ENCODE results near the gene INS.
"Not testable (repeated sequence)": the region's sequence is repeated elsewhere in the genome, so short reads cannot be mapped to it uniquely, and the experiment has no call there.

Gene INS

GRCh38 chr11:2180789-2181370 is 19.9 kb upstream of the INS start:
- no peak for DNase-seq

- no peak for DNase-seq
Measured at GRCh38 chr11:2180347-2180746, 19.3 kb upstream of the INS start.

GRCh38 chr11:2179516-2179915 is 18.5 kb upstream of the INS start:
- no peak for DNase-seq

- no peak for DNase-seq
Measured at GRCh38 chr11:2178906-2179494, 18.0 kb upstream of the INS start.

- not testable (repeated sequence) for DNase-seq
Measured at GRCh38 chr11:2178055-2178773, 17.2 kb upstream of the INS start.

GRCh38 chr11:2177076-2177475 is 16.1 kb upstream of the INS start:
- DNase-seq = no peak

GRCh38 chr11:2176389-2176900 is 15.4 kb upstream of the INS start:
- no peak for DNase-seq

- no peak for DNase-seq
Measured at GRCh38 chr11:2175659-2176058, 14.7 kb upstream of the INS start.

GRCh38 chr11:2174361-2174760 is 13.4 kb upstream of the INS start:
- no peak for DNase-seq

- no peak for DNase-seq
Measured at GRCh38 chr11:2173761-2174160, 12.8 kb upstream of the INS start.

GRCh38 chr11:2173150-2173693 is 12.2 kb upstream of the INS start:
- DNase-seq = no peak

- no peak for DNase-seq
Measured at GRCh38 chr11:2172676-2173075, 11.7 kb upstream of the INS start.

GRCh38 chr11:2171591-2172003 is 10.6 kb upstream of the INS start, which contains the start of gene TH:
Gene TH (minus strand): TSS chr11:2171815. CDS start chr11:2171786, 29 bp downstream.
- DNase-seq = no peak

- no peak for DNase-seq
Measured at GRCh38 chr11:2169626-2170570, 8.9 kb upstream of the INS start.

GRCh38 chr11:2169005-2169378 is 8.0 kb upstream of the INS start:
- no peak for DNase-seq

- DNase-seq = no peak
Measured at GRCh38 chr11:2168286-2169004, 7.4 kb upstream of the INS start.

GRCh38 chr11:2167141-2168045 is 6.4 kb upstream of the INS start:
- no peak for DNase-seq

- peak; percentile 20 for DNase-seq
Measured at GRCh38 chr11:2166091-2166851, 5.3 kb upstream of the INS start.

GRCh38 chr11:2165571-2165970 is 4.6 kb upstream of the INS start:
- DNase-seq = no peak
